ENCODE data around the gene PKD2. TPM values are rescaled to one million over a fixed set of nuclear protein-coding genes. Genes with fewer than 3 reads are reported as not detected.

Gene PKD2
- polyA plus RNA-seq, 1 of the 3 experiments (the other 2 are of a cell fraction): 44.6 TPM

DNA sequence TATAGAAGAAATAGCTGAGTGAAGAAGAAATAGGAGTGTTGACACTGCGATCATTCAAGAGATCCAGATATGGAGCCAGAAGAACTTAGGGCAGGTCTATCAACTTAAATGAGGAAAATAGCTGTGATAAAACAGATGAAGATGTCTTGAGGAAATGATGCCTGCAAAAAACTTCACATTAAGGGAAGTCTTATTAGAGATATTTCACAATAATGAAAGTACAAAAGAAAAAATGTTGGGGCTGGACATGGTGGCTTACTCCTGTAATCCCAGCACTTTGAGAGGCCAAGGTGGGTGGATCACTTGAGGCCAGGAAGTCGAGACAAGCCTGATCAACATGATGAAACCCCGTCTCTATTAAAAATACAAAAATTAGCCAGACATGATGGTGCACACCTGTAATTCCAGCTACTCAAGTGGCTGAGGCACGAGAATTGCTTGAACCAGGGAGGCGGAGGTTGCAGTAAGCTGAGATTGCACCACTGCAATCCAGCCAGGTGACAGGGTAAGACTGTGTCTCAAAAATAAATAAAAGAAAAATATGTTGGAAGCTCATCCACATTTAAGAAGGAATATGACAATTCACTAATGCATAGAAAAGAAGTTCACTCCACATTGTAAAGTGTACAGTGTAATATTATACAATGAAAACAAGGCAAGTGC lies 56.3 kb downstream of the PKD2 start:
- no peak for DNase-seq
- Histone ChIP-seq H3K27me3 (ENCODE audit: insufficient read depth) (no peaks in the 10 kb centered on the region), H3K4me2 (no peak overlapping the region), H3K36me3 (replicated peaks in 1 of 2; ENCODE audit: control insufficient read depth in 1 of 2, insufficient read depth in 2 of 2, low read length in 1 of 2) (peaks cover 68 to 75% of the 10 kb centered on the region in 2 experiments), H3K9me2 (no peaks in the 10 kb centered on the region), H3K4me3 (ENCODE audit: low read depth in 2 of 2, low read length in 1 of 2) (no peak overlapping the region), H3K27ac (ENCODE audit: low read depth in 2 of 2, low read length in 1 of 2) (no peak overlapping the region), H3K9me3 (peaks cover 4% of the 10 kb centered on the region; the same call in 1 of the 2 replicates), H3K79me2 (ENCODE audit: insufficient read depth) (no peaks in the 10 kb centered on the region), H4K20me1 (ENCODE audit: insufficient read depth) (no peaks in the 10 kb centered on the region), H3K9ac (no peak overlapping the region), H2AFZ (ENCODE audit: low read depth) (no peak overlapping the region), H3K4me1 (ENCODE audit: control insufficient read depth in 1 of 2, insufficient read depth in 2 of 2, low read depth in 1 of 2, low read length in 1 of 2) (no peaks in the 10 kb centered on the region), H3F3A (replicated peaks; ENCODE audit: insufficient read depth) (no peaks in the 10 kb centered on the region)
- ChIA-PET CTCF (interaction anchor here (1.5 kb wide), 1 partner anchor 11 kb away, joined by 3 read pairs; no protein-coding TSS in a partner anchor), POLR2A (no interaction called here)
- 96% methylated on average over 5 of the region's 5 CpGs for WGBS (ENCODE audit: low lambda C conversion rate)
- no peak for TF ChIP-seq EZH2phosphoT487 (IDR thresholded peaks at IDR 0.05; ENCODE audit: borderline replicate concordance, low read depth)
- TF ChIP-seq EP300 (IDR thresholded peaks at IDR 0.05; ENCODE audit: borderline replicate concordance in 1 of 2, low read depth in 1 of 2, low read length in 1 of 2): no peak
- TF ChIP-seq SMC3 (IDR thresholded peaks at IDR 0.05; ENCODE audit: low read depth, low read length): no peak
- no peak for TF ChIP-seq MEF2A (IDR thresholded peaks at IDR 0.05; ENCODE audit: borderline replicate concordance, low read depth)
- TF ChIP-seq FOXM1 (IDR thresholded peaks at IDR 0.05; ENCODE audit: low read depth): no peak
- no peak for TF ChIP-seq RAD21 (IDR thresholded peaks at IDR 0.05; ENCODE audit: low read length)
- TF ChIP-seq TAF1 (IDR thresholded peaks at IDR 0.05; ENCODE audit: borderline replicate concordance, low read depth, low read length): no peak
- TF ChIP-seq, protein P1, sequence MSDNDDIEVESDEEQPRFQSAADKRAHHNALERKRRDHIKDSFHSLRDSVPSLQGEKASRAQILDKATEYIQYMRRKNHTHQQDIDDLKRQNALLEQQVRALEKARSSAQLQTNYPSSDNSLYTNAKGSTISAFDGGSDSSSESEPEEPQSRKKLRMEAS (IDR thresholded peaks at IDR 0.05; ENCODE audit: low read depth): no peak
- TF ChIP-seq, protein P2, sequence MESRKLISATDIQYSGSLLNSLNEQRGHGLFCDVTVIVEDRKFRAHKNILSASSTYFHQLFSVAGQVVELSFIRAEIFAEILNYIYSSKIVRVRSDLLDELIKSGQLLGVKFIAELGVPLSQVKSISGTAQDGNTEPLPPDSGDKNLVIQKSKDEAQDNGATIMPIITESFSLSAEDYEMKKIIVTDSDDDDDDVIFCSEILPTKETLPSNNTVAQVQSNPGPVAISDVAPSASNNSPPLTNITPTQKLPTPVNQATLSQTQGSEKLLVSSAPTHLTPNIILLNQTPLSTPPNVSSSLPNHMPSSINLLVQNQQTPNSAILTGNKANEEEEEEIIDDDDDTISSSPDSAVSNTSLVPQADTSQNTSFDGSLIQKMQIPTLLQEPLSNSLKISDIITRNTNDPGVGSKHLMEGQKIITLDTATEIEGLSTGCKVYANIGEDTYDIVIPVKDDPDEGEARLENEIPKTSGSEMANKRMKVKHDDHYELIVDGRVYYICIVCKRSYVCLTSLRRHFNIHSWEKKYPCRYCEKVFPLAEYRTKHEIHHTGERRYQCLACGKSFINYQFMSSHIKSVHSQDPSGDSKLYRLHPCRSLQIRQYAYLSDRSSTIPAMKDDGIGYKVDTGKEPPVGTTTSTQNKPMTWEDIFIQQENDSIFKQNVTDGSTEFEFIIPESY (IDR thresholded peaks at IDR 0.05; ENCODE audit: borderline replicate concordance, low read depth): no peak
- no peak for TF ChIP-seq RCOR1 (IDR thresholded peaks at IDR 0.05; ENCODE audit: low read length)
- no peak for TF ChIP-seq GATA2 (CRISPR knock-in tag; IDR thresholded peaks at IDR 0.05)
- TF ChIP-seq RFX5 (IDR thresholded peaks at IDR 0.05; ENCODE audit: low read length): no peak
- no peak for TF ChIP-seq FOSL2 (IDR thresholded peaks at IDR 0.05; ENCODE audit: borderline replicate concordance, low read depth)
- TF ChIP-seq CHD2 (IDR thresholded peaks at IDR 0.05; ENCODE audit: low read length, partially characterized antibody): no peak
- no peak for TF ChIP-seq TCF12 (IDR thresholded peaks at IDR 0.05)
- TF ChIP-seq GABPA (IDR thresholded peaks at IDR 0.05; ENCODE audit: low read depth): no peak
- TF ChIP-seq FOXJ3 (CRISPR knock-in tag; IDR thresholded peaks at IDR 0.05): no peak
- TF ChIP-seq, protein P3, sequence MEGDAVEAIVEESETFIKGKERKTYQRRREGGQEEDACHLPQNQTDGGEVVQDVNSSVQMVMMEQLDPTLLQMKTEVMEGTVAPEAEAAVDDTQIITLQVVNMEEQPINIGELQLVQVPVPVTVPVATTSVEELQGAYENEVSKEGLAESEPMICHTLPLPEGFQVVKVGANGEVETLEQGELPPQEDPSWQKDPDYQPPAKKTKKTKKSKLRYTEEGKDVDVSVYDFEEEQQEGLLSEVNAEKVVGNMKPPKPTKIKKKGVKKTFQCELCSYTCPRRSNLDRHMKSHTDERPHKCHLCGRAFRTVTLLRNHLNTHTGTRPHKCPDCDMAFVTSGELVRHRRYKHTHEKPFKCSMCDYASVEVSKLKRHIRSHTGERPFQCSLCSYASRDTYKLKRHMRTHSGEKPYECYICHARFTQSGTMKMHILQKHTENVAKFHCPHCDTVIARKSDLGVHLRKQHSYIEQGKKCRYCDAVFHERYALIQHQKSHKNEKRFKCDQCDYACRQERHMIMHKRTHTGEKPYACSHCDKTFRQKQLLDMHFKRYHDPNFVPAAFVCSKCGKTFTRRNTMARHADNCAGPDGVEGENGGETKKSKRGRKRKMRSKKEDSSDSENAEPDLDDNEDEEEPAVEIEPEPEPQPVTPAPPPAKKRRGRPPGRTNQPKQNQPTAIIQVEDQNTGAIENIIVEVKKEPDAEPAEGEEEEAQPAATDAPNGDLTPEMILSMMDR (IDR thresholded peaks at IDR 0.05): no peak
- no peak for TF ChIP-seq ELF1 (IDR thresholded peaks at IDR 0.05)
- no peak for TF ChIP-seq NRF1 (IDR thresholded peaks at IDR 0.05; ENCODE audit: low read depth, low read length)

Data from SK-N-SH (cell line).